ENCODE results near the gene SHOC2.

- TF ChIP-seq CTCF (IDR thresholded peaks at IDR 0.05) = no peak
- TF ChIP-seq ZFX (IDR thresholded peaks at IDR 0.05; ENCODE audit: borderline replicate concordance) = no peak
These were observed 1.1 kb upstream of the SHOC2 start for GRCh38 chr10:110918269-110918642.

Data from 22Rv1 (cell line).